NCI-H2107 (cell line): ENCODE results near the gene RAB3IP.
"Not testable (repeated sequence)": the region's sequence is repeated elsewhere in the genome, so short reads cannot be mapped to it uniquely, and the experiment has no call there.

Experiments
- DNase-seq: peaks from one replicate; lab custom pipeline; 2025; lab: John Stamatoyannopoulos, UW

The RAB3IP gene

GRCh38 chr12:69834576-69834975 is 95.9 kb downstream of the RAB3IP start:
- no peak for DNase-seq

DNA sequence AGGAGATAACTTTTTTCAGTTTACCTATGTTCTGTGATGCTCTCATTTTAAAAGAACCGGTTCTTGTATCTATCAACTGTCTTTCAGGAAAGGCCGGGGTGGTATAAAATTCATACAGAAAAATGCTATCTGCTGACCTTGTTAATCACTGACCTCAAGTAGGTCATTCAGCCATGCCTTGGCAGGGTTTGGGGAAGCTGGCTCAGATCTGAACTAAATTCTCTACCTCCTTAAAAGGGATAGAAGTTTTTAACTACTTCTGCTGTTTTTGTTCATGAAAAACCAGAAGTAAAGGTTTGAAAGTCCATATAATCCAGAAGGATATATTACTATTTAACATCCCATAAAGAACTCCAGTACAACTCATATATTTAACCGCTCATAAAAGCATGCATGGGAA is 96.4 kb downstream of the RAB3IP start:
- DNase-seq = no peak

- no peak for DNase-seq
These were observed 97.4 kb downstream of the RAB3IP start for GRCh38 chr12:69836015-69836414.

DNA sequence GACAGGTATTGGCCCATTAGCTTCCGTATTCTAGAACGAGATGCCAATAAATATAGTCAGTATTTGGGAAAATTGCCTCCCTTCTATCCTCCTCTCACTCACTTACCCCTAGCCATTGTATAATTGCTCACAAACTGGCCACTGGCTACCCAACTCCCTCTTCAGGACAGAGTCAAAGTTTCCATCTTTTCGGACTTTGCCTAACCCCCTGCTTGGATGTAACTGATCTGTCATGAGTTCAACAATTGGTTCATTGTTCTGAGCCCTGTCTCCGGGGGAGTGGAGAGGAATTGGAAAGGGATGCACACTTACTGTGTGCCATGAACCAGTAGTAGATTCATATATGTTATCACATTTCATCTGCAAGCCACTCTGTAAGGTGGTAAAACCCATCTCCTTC is 98.5 kb downstream of the RAB3IP start:
- no peak for DNase-seq

DNA sequence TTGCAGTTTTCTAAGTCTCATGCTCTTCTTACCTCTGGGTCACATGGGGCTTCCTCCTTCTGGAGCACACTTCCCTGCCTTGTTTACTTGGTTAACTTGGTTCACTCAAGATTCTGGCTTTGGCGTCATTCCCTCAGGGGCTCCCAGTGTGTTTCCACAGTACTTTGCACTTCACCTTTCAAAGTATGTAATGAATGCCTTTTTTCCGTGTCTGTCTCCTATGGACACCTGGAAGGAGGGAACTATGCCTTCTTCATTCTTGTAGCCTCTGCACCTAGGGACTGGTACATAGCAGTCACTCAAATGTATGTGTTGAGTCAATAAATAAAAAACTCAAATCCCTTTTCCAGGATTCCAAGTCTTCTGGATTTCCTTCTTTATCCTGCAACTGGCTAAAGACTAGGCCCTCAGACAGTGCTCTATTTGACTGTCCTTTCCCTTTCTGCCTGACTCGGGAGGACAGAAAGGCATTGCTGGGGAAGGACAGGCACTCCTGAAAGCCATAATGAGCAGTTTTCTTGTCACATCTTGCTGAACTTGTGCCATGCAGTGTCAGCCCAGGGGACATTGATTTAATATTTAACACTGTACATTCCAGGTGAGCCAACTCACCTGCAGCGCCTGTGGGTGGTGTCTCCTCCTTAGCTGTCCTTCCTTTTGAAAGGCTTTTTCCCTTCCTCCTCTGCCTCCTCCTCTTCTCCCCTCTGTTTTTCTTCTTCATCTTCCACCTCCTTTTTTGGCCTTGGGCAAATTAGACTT is 99.2 kb downstream of the RAB3IP start:
- no peak for DNase-seq

DNA sequence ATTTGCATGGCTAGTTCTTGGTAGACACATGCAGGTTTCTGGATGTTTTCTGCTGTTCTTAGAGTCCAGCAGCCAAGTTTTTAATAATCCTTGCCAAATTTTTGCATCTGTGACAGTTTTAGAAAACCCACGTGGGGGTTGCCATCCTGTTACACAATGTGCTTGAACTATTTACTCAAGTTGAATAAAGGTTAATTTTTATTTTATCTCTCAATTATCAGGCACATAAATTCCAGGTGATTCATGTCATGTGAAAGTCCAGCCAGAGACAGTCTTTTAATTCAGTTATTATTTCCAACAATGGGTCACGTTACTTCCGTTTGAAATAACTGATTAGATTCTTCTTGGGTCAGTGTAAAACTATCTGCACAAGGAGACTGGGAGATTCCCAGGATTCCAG is 102.1 kb downstream of the RAB3IP start:
- DNase-seq = no peak

- DNase-seq = no peak
These were observed 104.9 kb downstream of the RAB3IP start for GRCh38 chr12:69843608-69844007.

DNA sequence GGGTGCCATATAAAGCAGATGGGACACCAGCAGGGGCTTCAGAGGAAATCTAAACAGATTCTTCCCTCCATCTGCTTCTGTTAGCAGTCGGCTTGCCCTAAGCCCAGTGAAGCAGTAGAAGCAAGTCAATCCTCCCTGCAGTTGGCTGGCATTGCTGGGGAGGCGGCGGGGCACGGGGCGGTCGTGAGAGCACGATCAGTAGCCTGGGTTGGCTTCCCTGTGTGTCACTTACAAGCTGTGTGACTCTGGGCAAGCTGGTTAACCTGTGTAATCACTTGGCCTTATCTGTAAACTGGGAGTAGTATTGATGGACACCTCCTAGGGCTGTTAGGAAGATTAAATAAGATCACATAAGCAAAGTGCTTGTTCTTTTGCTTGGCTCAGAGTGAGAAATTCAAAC is 105.8 kb downstream of the RAB3IP start:
- no peak for DNase-seq

GRCh38 chr12:69844836-69845235 is 106.2 kb downstream of the RAB3IP start:
- DNase-seq = no peak

DNA sequence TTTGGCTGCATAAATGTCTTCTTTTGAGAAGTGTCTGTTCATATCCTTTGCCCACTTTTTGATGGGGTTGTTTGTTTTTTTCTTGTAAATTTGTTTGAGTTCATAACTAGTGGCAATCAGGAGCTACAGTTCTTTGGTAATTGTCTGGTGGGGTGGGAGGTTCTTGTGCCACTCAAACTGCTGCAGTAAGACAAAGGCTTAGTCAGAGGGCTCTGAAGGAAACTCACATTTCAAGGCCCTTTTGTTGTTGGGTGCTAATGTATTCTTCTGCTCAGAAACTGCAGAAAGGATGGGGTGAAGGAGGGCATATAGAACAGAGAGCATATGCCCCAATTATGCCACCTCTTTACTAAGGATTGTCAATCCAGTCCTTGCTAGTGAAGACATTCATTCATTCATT is 108.3 kb downstream of the RAB3IP start:
- DNase-seq = no peak

- no peak for DNase-seq
These were observed 113.3 kb downstream of the RAB3IP start for GRCh38 chr12:69851976-69852375.

DNA sequence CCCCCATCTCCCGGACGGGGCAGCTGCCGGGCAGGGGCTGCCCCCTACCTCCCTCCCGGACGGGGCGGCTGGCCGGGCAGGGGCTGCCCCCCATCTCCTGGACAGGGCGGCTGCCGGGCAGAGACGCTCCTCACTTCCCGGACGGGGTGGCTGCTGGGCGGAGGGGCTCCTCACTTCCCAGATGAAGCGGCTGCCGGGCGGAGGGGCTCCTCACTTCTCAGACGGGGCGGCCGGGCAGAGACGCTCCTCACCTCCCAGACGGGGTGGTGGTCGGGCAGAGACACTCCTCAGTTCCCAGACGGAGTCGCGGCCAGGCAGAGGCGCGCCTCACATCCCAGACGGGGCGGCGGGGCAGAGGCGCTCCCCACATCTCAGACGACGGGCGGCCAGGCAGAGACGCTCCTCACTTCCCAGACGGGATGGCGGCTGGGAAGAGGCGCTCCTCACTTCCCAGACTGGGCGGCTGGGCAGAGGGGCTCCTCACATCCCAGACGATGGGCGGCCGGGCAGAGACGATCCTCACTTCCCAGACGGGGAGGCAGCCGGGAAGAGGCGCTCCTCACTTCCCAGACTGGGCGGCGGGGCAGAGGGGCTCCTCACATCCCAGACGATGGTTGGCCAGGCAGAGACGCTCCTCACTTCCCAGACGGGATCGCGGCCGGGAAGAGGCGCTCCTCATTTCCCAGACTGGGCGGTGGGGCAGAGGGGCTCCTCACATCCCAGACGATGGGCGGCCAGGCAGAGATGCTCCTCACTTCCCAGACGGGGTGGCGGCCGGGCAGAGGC is 114.7 kb downstream of the RAB3IP start:
- not testable (repeated sequence) for DNase-seq

- no peak for DNase-seq
These were observed 128.0 kb downstream of the RAB3IP start for GRCh38 chr12:69866698-69867097.

GRCh38 chr12:69868695-69869094 is 130.0 kb downstream of the RAB3IP start:
- no peak for DNase-seq

DNA sequence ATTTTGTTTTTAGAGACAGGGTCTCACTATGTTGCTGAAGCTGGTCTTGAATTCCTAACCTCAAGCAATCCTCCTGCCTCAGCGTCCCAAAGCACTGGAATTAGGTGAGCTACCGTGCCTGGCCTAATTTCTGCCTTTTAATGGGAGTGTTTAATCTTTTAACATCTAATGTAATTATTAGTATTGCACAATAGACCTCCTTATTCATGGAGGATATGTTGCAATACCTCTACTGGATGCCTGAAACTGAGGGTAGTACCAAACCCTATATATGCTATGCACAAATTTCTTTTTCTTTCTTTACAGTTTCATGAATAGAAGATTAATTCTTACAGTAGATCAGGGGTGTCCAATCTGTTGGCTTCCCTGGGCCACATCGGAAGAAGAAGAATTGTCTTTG is 134.1 kb downstream of the RAB3IP start:
- no peak for DNase-seq
